GM19467 (cell line): ENCODE results near the gene PPP1R13B.

Experiments
- ATAC-seq: cut with Tn5 transposase; IDR thresholded peaks from one replicate; pipeline ENCODE4 v1.9.1; 2021; ENCODE audit warnings: mild to moderate bottlenecking, moderate library complexity; ENCODE audit not compliant: unreplicated experiment

The PPP1R13B gene

DNA sequence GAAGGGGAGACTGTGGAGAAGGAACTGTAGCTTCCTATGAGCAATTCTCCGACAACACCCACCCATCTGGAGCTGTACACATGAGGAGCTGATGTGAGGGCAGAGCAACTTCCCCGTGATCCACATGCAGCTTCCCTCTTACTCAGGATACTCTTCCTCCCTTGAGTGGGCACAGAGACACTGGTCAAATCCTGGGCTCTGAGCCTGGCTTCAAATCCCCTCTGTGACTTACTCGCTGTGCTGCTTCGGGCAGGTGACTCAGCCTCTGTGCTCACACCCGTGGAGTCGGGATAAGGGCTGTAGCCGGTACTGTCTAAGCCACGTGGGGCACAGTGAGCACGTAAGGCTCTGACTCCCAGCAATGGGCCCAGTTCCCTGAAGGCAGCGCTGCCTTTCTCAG lies 100.7 kb downstream of the PPP1R13B start:
- no peak for ATAC-seq

DNA sequence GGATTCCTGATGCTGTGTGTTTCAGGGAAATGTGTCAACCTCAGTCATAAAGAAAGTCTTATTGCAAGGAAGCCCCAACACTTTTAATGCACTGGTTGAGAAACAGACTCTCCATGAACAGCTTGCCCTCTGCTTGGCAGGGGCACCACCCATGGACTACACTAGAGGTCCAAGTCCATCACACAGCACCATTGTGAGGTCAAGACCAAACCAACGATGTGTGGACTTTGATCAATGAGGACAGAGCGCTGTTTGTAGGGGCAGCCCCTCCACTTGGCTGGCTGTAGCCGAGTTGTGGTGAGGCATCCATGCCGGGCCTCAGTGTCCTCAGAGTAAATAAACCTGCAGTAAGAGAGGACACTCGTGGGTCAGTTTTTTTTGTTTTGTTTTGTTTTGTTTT lies 102.0 kb downstream of the PPP1R13B start:
- ATAC-seq = no peak

DNA sequence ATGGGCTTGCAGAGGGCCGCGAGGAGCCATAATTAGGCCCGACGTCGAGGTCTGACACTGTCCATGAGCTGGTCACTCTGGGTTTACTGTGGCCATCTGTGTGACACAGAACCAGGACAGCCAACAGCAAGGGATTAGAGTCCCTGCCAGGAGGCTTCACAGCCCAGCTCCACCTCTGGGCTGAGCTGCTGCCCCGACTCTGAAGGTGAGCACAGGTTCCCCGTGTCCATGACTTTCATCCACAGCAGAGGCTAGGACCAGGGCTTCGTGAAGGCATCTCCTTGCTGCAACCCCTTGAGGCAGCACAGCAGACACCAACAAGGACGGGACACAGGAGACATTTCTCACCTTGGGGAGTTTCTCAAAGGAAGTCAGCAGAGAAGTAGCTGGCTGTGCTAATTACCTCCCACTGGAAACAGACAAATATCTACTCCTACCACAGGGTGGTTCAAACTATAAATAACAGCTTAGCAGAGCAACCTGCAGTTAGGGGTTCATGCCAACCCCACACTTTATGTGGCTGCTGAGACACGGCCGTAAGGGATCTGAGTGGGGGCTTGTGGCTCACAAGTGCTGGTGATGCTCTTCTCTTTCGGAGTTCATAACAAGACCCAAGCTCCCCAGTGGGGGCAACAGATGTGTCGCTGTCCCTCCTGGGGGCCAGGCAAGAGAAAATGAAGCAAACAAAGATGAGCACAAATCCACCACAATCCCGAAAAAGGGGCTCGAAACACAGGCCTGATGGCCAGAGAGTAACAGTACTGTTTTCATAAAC lies 102.6 kb downstream of the PPP1R13B start:
- no peak for ATAC-seq

DNA sequence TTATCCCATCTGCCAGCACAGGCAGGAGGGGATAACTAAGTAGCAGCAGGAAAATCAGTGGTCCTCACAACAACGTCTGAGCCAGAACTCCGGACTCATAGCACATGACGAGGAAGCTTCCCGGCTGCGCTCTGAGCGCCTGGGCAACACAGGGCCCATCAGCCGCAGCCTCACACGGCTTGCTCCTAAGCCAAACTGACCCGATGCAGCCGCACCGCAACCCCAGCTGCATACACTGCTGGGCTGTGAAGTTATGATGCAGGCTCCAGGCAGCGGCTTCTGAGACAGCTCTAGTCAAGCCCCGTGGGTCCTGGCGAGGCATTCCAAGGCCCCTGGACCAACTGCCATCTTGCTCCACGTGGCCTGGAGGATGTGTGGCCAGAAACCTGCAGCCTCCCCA lies 103.7 kb downstream of the PPP1R13B start:
- ATAC-seq = no peak

DNA sequence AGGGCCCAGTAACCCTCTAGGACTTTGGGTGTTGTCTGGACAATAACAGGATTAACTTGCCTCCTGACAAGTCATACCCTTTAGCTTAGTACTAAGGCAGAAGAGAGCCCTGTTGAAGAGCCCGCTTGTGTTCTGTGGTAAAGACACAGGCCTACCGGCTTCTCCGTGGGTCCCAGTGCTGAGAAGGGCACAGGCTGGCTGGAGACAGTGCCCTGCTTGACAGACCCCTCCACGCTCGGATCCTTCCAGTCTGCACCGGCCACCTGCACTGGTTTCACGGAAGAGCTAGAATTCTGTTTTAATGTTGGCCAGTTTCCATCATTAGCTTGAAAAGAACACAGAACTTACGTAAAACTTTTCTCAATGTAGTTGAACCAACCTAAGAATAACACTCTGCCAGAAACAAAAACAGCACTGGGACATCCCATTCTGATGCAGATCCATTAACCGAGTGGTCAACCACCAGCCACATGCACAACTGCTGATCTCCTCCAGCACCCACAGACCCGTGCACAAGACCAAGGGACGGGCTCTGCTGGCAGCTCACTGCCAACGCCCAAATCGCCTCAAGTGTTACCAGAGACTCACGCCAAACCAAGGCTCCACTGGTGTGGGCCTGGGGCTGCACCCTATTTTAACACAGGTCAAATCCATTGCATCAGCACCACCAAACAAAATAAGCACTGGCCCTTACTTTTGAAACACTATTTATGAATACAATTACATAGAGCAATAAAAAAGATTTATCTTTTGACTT lies 104.7 kb downstream of the PPP1R13B start:
- ATAC-seq = no peak

DNA sequence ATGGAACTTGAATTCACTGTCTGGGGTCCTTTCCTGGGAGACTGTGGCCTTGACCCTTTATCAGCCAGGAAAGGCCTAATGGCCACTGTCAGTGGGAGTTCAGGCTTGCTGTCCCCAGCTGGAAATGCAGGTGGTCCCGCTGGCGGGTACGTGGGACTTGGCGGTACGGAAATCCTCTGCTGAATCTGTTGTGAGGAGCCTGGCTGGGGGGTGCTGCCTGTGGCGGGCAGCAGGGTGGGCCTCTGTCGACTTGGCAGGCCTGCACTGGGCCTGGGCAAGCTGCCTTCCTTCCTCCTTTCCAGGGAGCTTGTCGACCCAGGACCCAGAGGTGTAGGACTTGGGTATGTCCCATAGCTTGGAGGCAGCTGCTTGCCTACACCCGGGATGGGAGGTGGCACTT lies 105.5 kb downstream of the PPP1R13B start:
- no peak for ATAC-seq

DNA sequence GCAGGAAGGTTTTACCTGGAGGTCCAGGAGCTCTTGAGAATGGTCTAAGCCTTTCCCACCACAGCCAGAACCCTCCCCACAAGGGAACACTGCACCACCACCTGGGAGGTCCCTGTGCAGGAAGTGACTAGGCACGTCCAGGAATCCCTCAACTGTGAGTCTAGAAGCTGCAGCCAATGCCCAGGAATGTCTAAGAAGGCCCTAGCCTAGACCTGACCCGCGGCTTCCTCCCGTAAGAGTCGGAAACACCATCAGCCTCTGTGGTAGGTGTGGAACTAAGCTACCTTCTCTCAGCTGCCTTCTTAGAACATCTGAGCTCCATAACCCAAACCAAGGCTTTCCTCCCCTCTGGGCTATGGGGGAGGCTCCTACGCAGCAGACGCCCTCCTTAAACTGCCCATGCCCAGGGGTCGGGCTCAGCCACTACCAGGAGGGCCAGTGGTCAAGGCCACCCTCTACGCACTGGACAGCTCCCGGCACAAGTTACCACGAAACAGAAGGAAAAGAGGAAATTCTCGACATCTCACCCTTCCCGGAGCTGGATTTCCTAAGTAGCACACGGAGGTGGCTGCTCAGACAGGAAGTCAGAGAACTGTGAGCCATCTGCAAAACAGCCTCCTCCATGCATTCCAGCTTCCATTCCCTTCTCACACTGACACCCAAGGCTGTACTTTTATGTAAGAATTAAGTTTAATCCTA lies 106.2 kb downstream of the PPP1R13B start:
- no peak for ATAC-seq

DNA sequence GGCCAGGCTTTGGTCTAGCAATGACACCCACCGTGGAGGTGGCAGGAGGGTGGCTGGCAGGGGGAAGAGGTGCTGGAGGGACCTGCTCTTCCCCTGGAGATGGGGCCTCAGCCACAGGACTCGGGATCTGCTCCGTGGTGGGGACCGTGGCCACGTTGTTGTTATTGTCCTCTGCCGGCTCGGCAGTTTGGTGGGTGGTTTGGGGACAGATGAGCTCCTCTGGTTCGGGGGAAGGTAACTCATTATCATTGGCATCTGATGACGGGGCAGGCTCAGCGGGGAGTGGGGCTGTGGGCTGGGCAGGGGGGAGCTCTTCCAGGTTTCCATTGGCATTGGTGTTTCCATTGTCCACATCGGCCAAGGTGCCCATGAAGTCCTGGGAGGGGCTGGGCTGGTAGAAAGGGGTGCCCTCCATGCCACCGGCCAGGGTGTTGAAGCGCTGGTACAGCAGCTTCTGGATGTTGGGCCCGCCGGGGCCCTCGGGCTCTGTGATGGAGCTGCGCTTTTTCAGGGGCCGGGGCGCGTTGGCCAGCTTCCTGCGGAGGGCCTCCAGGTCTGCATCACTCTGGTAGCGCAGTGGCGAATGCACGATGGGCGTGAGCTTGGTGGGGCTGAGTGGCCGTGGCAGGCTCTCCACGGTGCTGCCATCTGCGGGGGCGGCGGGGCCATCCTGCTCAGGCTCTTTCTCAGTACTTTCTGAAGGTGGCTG lies 107.4 kb downstream of the PPP1R13B start:
- no peak for ATAC-seq

DNA sequence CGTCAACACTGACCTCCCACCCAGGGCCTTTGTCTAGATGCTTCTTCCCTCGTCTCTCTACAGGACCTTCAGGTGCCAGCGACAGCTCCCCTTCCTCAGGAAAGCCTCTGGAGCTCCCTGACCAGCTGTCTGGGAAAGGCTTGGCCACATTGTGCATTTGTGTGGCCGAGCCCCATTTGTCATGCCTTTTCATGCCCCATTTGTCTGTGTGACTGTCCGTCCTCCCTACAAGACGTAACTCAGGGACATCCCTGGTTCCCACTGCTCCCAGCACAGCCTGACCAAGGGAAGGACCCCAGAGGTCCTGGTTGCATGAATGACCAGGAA lies 107.9 kb downstream of the PPP1R13B start:
- ATAC-seq = no peak

DNA sequence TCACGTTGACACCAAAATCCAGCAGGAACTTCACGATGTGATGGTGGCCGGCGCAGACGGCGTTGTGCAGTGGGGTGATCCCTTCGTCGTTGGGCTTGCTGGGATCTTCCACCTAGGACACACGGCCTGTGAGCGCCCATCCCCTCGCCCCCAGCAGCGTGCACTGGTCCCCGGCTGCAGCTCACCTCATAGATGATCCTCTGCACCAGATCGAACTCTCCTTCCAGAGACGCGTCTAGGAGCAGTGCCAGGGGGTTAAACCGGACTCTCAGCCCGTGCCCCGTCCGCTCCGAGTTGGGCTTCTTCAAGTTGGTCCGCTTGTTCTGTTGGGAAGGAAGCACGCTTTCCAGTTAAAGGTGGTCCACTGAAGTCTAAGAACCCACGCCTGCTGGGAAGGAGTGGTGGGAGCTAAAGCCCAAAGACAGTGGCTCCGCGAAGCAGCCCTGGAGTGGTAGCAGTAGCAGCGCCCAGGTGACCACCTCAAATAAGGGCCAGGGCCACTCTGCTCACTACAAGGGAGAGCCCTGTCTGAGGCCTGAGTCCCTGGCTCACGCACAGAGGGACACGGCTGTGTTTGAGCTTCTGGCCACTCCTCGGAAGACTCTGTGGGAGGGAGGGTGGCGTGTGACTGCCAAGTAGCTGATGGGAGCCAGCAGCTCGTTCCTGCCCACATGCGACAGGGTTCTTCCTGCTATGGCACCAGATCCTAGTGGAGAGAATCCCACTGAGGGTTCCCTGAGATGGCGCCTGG lies 108.5 kb downstream of the PPP1R13B start:
- ATAC-seq = no peak

DNA sequence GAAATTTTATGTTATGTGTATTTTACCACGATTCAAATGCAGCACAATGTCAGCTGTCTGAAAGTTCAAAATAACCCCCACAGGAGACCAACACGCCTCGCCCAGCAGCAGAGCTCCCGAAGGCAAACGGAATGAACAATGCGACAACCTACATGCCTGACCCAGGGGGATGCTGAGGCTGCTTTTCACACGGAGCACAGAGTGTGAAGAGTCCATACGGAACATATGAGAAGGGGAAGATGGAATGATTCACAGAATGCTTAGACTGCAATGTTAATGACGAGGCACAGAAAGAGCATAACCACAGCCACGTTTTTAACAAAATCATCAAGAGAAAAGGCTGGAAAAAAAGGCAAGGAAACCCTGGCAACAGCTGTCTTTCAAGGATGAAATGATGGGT lies 109.2 kb downstream of the PPP1R13B start:
- no peak for ATAC-seq

DNA sequence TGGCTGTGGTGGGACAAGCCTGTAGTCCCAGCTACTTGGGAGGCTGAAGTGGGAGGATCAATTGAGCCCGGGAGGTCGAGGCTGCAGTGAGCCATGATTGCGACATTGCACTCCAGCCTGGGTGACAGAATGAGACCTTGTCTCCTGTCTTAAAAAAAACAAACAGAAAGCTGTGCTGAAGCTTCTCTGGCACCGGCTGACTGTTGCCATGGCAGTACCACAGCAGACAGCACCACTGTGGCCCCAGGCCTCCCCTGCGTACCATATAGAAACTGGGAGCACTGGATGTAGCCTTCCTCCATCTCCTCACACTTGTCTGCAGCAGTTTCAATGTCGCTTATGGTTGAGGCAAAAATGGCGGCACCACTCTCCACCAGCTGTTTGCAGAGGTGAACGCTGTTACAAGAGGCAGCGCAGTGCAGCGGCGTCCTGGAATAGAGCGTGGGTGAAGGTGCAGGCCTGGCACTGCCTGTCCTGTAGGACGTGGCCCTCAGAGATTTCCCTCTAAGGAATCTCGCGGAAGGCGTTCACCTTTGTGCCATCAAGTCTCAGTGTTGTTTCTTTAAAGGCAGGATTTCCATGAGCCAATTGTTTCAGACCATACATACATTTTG lies 109.8 kb downstream of the PPP1R13B start:
- no peak for ATAC-seq

DNA sequence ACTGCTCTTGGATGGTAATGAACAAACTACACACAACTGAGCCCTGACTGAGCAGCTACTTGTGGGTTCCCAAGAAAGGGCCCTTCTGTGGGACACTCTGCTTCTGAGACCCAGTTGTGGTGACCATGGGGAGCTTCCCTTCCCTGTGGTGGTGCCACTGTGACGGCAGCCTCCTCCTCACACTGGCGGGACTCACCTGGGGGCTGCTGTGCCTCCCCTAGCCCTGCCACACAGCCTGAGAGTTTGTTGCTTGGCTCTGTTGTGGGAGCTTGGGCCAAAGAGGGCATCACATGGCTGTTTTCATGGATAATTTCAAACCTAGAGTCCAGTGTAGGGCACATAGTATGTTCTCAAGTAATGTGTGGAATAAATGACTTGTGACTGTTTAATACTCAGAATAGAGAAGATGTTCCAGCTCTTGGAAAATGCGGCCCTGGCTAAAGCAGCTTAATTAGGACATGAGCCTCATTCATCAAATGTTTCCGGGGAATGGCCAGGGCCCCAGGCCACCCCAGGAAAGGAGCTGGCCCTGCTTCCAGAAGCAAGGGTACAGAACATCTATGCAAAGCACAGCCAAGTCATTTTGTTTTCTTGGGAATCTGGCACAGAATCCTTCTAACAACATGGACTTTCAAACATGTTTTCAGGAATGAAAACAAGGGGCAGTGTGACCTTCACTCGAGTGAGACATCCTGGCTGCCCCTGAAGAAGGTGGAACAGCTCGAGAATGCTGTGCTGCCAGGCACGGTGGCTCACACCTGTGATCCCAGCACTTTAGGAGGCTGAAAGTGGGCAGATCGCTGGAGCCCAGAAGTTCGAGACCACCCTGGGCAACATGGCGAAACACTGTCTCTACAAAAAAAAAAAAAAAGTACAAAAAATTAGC lies 110.6 kb downstream of the PPP1R13B start:
- no peak for ATAC-seq

DNA sequence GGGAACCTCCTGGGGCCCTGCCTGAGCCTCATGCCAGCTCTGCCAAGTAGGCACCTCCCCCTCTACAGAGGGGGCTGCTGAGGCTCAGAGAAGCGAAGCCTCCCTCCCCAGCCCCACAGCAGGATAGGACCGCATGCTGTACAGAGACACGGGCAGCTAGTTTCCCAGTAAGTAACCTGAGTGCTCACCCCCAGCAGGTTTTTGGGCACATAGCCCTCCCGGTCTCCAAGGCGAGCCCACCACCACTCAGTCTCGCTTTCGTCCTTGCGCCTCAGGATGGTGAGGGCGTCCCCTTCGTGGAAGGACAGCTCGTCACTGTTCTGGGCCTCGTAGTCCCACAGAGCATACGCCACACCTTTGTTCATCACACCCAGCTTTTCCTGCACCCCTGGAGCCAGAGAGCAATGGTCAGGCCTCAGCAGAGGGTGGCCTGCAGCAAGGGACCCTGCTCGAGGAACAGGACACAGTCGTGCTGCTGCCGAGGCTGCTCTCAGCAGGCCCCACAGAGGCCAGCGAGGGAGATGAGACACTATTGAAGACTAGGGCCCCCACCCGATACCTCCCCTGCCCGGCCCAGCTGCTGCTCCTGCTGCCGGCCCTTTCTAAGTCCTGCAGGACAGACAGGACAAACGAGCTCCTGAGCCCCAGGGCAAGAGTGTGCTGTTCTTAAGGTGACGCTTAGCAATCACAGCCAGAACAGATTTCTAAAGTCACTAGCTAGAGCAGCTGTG lies 111.4 kb downstream of the PPP1R13B start:
- no peak for ATAC-seq

DNA sequence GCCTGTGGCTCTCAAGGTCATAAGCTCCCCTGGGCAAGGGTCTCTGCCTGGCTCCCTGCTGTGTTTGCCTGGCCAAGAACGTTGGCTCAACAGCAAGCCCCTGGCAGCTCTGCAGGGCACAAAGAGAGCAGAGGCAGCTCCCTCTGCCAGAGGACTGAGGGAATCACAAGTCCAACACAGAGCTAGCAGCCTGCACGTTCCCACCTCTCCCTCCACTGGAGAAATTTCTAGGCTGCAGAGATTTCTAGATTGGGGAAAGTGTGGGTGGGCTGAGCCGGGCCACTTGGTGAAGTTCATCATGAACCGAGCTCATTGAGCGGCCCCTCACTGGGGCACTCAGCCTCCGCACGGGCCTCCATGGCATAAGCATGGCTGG lies 111.9 kb downstream of the PPP1R13B start:
- ATAC-seq = no peak

DNA sequence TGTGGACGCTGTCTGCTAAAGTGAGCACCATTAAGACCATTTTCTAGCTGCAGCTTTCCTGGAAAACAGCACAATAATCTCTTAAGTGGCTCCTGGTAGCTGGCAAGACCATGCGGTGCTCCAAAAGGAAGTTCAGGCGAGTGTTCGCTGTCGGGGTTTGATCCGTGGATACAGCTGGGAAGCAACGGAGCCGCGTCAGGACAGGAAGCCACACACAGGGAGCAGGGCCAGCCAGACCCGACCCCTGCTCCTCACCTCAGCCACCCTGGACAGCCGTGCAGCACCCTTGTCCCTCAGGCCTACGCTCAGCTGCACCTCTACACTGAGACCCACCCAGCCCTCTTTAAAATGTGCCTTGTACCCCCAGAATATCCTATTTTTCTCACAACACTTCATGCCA lies 112.4 kb downstream of the PPP1R13B start:
- no peak for ATAC-seq

DNA sequence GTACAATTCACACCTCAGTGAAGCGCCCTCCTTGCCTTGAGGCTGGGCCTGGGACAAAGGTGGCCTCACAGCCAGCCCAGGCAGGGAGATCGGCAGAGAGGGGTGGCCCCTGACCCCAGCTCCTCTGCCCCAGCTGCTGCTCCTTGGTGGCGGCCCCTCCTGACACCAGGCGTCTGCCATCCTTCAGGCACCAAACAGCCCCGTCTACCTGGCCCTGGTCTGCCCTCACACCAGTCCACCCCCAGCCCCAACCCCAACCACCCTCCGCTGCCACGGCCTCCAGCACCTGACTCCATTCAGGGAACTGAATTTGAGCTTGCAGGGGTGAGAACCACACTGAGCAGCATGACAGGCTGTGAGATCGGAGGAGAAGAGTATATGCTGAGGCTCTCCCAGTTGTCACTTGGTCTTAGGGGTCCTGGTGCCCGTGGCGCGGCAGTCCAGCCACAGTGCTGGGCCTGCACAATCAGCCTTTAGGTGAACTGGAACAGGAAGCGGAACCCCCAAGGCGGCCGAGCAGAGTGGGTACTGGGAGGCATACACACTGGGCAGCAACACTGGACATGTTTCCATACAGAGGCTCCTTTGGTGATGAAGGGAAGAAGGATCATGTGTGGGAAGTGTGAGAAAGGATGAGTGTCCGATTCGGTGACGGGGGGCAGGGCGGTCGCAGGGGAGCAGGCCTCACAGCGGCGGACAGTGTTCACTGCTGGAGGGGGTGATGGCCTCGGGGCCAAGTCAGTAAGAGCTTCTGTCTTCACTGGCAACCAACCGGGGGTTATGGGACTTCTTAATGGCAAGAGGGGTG lies 113.1 kb downstream of the PPP1R13B start:
- no peak for ATAC-seq

DNA sequence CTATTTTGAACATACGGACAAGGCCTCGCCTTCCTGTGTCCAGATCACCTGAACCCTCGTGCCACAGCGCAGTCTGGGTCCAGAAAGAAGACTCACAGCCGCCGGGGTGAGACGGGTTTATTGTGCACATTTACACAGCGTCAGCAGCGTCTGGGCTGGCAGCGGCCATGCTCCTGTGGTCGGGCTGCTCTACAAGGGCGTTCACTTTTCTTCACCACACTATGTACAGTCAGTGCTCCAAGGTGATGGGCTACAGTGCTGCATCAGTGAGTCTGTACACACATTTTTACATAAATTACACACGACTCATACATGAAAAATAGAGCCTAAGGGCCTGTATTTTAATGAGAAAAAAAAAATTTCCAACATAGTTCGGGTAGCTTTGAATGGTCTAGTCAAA lies 113.7 kb downstream of the PPP1R13B start:
- no peak for ATAC-seq
